D721Med (cell line): ENCODE data around the gene SELP.

Experiments
- DNase-seq: peaks from one replicate; pipeline ENCODE4 v3.0.0; 2011; ENCODE audit warnings: low spot score; ENCODE audit not compliant: insufficient read length
- FAIRE-seq: peaks from 2 replicates; lab custom pipeline; 2011; peaks lifted over from hg19 to GRCh38; lab: Jason Lieb, UNC
- CTCF ChIP-seq: IDR thresholded peaks from 2 replicates; pipeline ENCODE4 v1.5.1; 2012; ENCODE audit warnings: mild to moderate bottlenecking, control low read depth; ENCODE audit not compliant: insufficient read depth; ENCODE audit errors: missing control alignments

Gene SELP

DNA sequence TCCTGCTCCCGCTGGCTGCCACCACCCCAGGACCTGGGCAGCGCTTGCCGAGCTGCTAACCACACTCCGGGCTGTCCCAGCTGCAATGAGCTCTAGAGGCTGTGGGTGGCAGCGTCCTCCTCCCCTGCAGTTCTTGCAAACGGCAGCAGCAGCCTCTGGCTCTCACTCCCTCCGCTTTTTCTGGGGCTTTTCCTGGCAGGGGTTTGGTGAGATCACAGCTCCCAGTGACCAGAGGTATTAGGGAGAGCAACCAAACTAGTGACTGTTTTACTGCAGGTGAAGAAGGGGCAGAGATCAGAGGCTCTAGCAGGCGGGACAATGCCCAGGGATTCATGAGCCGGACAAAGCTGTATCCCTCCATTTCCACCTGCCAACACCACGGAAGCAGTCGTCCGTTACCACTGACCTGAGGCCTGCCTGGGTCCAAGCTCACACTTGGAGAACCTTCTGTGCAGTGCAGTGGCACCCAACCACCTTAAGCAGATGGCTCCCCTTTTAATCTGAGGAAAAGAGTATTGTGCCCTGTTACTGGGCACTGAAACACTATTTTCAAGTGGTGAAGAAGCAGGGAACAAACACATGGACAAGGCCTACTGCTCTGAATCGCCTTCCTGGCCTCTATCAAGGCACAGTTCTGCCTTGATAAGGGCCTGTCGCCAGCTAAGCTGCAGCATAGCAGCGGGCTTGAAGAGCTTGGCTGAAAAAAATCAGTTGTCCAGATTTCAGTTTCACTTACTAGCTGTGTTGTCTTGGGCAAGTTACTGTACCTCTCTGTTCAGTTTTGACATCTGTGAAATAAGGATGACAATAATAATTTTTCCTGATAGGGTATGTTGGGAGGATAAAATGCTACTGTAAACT lies 43.3 kb downstream of the SELP start, which contains the start of gene F5:
Gene F5, minus strand, starts transcription at position 87 of the 861 bp plus-strand sequence. CDS start 95 bp downstream, outside the sequence.
- peak; percentile 72 for TF ChIP-seq CTCF
- DNase-seq (peak; percentile 52), FAIRE-seq (no peak)

DNA sequence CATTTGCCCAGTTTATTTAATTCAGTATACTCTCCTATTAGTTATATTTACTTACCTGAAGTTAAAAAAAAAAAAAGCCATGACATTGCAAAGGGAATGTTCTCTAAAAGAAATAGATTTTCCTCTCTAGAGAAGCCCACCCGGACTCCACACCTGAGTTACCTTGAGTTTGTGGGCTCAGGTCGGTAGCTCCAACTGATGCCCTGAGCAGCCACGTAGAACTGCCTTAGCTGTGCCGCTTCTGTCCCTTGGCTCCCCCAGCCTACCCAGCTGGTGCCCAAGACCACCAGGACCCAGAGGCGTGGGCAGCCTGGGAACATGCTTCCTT lies 43.9 kb downstream of the SELP start:
- no peak for TF ChIP-seq CTCF
- FAIRE-seq, result no peak
- no peak for DNase-seq

DNA sequence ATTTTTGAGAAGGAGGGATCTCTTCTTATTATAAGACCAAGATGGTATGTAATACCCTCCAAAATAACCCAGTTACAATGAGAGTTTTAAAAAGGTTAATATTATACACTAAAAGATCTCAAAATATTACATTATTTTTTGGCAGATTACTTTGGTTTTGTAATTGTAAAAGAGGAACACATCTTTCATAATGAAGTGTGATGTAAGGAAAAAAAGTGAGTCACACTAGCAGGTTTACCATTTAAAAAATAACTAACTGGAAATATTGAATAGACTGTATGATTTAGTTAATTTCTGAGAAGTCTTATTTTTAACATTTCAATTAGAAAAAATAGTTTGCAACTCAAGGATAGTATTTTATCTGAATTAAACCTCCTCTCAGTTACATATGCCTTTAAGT lies 44.7 kb downstream of the SELP start:
- TF ChIP-seq CTCF, result no peak
- FAIRE-seq, result no peak
- no peak for DNase-seq

DNA sequence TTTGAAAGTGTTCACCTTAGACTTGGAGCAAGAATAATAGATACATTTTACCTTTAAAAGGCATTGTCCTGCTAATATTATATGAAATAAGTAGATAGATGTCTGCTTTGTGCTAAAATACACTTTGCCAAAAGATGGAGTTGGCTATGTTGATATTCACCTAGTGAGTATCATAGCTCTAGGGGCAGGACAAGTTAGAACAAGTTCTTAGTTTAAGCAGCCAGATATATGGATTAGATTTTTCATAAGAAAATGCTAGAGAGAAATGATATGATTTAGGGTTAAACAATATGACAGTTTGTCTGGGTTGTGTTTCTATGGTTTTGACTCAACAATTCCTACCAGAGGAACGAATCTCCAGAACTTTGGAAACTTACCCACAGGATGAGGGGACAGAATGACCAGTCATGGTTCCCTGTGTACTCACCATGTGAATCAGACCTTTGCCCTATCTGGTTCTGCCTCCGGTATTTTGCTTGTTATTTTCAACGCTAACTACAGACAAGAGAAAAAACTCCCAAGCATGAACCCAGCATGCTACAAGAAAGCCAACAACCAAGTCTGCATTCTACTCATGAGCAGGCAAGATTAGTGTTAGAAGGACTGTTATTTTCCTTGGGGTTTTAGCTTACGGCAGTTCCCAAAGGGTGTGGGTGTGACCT lies 45.3 kb downstream of the SELP start:
- FAIRE-seq, result peak; percentile 70
- TF ChIP-seq CTCF, result no peak
- no peak for DNase-seq

GRCh38 chr1:169577981-169578738 lies 51.8 kb downstream of the SELP start:
- no peak for TF ChIP-seq CTCF
- FAIRE-seq (peak; percentile 58), DNase-seq (no peak)

DNA sequence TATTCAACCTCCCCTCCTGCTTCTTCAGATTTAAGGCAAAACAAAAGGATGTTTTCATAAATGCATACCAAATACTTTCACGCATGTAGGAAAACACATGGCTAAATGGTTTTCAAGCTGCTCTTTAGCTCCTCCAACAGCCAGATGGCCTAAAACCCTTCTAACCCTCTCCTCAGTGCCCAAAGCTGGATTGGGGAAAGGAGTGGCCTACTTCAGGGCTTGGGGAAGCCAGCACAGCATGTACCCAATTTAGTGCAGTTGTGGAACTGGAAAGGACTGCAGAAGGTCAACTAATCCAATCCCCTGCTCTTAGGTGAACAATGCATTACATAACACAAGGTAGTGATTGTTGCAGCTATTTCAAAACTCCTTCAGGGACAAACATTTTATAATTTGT lies 53.0 kb downstream of the SELP start:
- DNase-seq (no peak), FAIRE-seq (no peak)
- TF ChIP-seq CTCF, result no peak
